Pancreas (tissue), 10 donors: ENCODE measurements around the gene TWSG1. TPM values are rescaled to one million over a fixed set of nuclear protein-coding genes. Genes with fewer than 3 reads are reported as not detected.
"Not testable (repeated sequence)": the region's sequence is repeated elsewhere in the genome, so short reads cannot be mapped to it uniquely, and the experiment has no call there.

Source experiments
- ATAC-seq, 4 donors: fragments of 200-7000 bp; cut with Tn5 transposase; one replicate each; pipeline versions ENCODE4 v1.8.0 to v1.9.1; 2020; ENCODE audit warnings: mild to moderate bottlenecking in 4 of 4, moderate library complexity in 4 of 4
- DNase-seq, 6 donors: peaks; one replicate each; pipeline ENCODE4 v3.0.0-alpha.2; 2020
- FAIRE-seq: peaks from 2 replicates; lab custom pipeline; 2012; peaks lifted over from hg19 to GRCh38; lab: Jason Lieb, UNC
- H3K27ac ChIP-seq, 4 donors: fragments of 200-600 bp; sonication (generic); 1 replicate in 3 of 4; 2 replicates in 1 of 4; pipeline versions ENCODE4 v1.5.0 to v1.8.0; 2020
- H3K27me3 ChIP-seq, 4 donors: fragments of 200-600 bp; one replicate each; pipeline ENCODE4 v1.8.0; 2021
- H3K36me3 ChIP-seq, 3 donors: fragments of 200-600 bp; sonication (generic) in 1 of 3; one replicate each; pipeline versions ENCODE4 v1.5.0 to v1.8.0; 2020 to 2021
- H3K4me1 ChIP-seq, 3 donors: fragments of 200-600 bp; one replicate each; pipeline ENCODE4 v1.8.0; 2021
- H3K4me3 ChIP-seq, 4 donors: fragments of 200-600 bp; sonication (generic) in 2 of 4; one replicate each; pipeline versions ENCODE4 v1.5.0 to v1.8.0; 2020 to 2021
- H3K9me3 ChIP-seq, 4 donors: fragments of 200-600 bp; one replicate each; pipeline ENCODE4 v1.8.0; 2021
- WGBS, 2 donors: extraction: QIAGEN DNeasy Blood & Tissue Kit; methylation state at CpG; one replicate each; pipeline ENCODE4 v1.1.7; 2013; 5-methylcytosine and 5-hydroxymethylcytosine counted together
- intact Hi-C, 3 donors: fragments of 100-400 bp; cut with DNase I; formaldehyde crosslinking; loops; one replicate each; pipeline versions ENCODE4 v1.11.1 to v1.14.2; 2022
- polyA plus RNA-seq, 2 donors: library from polyadenylated mRNA; stranded (reverse); fragments of 200-250 nt; gene quantifications; one replicate each; pipeline ENCODE4 v1.2.3, GENCODE V29; 2013
- total RNA-seq, 6 donors: library from RNA; stranded (reverse); fragmentation: NEBNext Ultra II Directional in 4 of 6; extraction: Animal tissue kit (Norgen Biotek cat#: 25700) in 4 of 6; gene quantifications; one replicate each; pipeline versions ENCODE4 v1.2.1 to v1.2.4, GENCODE V29; 2021 to 2023
- TF ChIP-seq, protein P1 (sequence below), 4 donors: fragments of 200-600 bp; sonication (generic) in 3 of 4; IDR thresholded peaks; one replicate each; pipeline versions ENCODE4 v1.5.0 to v1.8.0; 2021; ENCODE audit warnings: antibody characterized with exemption in 4 of 4
- donor health status: healthy with polysubstance abuse.
- donor health status: DM: no; HTN: no; CAD: no; lungs with moderate emphysema.
- donor health status: DM: no; HTN: no; CAD: no.
- donor health status: control.
- donor health status: control.
- donor health status: Bipolar disorder and iron deficiency.
- donor health status: DM: yes; HTN: yes; CAD: no.
- donor health status: DM: no; HTN: no; CAD: no.
- donor health status: DM: no; HTN: no; CAD: no.
- donor health status: DM: yes; HTN: yes; CAD: no.

The TWSG1 gene
- total and polyA plus RNA-seq, 8 donors: 2.5 to 13.7 (median 6.1) TPM

DNA sequence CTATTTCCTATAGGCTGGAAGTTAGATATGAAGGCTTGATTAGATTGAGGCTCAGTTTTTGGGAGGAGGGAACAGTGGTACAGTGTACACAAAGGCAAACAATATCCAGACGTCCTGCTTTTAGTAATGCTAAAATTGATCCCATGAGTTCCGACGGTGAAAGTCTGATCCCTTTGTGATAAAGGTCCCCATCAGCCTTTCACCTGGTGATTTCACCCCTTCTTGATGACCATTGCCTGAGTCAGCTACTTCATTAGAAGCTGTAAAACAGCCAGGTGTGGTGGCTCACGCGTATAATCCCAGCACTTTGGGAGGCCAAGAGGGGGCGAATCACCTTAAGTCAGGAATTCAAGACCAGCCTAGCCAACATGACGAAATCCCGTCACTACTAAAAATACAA is 29.7 kb downstream of the TWSG1 start:
- intact Hi-C loops: no loop called here
- DNase-seq (no peak), ATAC-seq (no peak), FAIRE-seq (no peak)
- H3K27ac ChIP-seq: no peak overlapping the region
- no peak overlapping the region for H3K4me3 ChIP-seq
- no peaks in the 10 kb centered on the region for H3K27me3 ChIP-seq
- TF ChIP-seq, protein P1, sequence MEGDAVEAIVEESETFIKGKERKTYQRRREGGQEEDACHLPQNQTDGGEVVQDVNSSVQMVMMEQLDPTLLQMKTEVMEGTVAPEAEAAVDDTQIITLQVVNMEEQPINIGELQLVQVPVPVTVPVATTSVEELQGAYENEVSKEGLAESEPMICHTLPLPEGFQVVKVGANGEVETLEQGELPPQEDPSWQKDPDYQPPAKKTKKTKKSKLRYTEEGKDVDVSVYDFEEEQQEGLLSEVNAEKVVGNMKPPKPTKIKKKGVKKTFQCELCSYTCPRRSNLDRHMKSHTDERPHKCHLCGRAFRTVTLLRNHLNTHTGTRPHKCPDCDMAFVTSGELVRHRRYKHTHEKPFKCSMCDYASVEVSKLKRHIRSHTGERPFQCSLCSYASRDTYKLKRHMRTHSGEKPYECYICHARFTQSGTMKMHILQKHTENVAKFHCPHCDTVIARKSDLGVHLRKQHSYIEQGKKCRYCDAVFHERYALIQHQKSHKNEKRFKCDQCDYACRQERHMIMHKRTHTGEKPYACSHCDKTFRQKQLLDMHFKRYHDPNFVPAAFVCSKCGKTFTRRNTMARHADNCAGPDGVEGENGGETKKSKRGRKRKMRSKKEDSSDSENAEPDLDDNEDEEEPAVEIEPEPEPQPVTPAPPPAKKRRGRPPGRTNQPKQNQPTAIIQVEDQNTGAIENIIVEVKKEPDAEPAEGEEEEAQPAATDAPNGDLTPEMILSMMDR (IDR thresholded peaks at IDR 0.05): no peak
- H3K36me3 ChIP-seq: no peaks in the 10 kb centered on the region
- 88 to 90% methylated on average over 8 of the region's 8 CpGs for WGBS, 2 donors
- no peaks in the 10 kb centered on the region for H3K4me1 ChIP-seq
- no peaks in the 10 kb centered on the region for H3K9me3 ChIP-seq

DNA sequence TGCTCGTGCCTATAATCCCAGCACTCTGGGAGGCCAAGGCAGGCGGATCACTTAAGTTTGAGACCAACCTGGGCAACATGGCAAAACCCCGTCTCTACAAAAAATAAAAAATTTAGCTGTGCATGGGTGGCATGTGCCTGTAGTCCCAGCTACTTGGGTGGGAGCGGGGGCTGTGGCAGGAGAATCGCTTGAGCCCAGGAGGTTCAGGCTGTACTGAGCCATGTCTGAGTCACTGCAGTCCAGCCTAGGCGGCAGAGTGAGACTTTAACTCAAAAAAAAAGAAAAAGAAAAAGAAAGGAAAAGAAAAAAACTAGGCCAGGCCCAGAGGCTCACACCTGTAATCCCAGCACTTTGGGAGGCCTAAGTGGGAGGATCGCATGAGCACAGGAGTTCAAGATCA is 30.8 kb downstream of the TWSG1 start:
- TF ChIP-seq, protein P1 (IDR thresholded peaks at IDR 0.05): no peak
- no peak for ATAC-seq
- DNase-seq: no peak
- intact Hi-C loops: no loop called here
- H3K27me3 ChIP-seq: no peaks in the 10 kb centered on the region
- WGBS, 2 donors: 95% methylated on average over 7 of the region's 7 CpGs
- H3K9me3 ChIP-seq: no peaks in the 10 kb centered on the region
- no peaks in the 10 kb centered on the region for H3K4me1 ChIP-seq
- H3K4me3 ChIP-seq: no peak overlapping the region
- no peak for FAIRE-seq
- no peaks in the 10 kb centered on the region for H3K36me3 ChIP-seq
- H3K27ac ChIP-seq: no peak overlapping the region

DNA sequence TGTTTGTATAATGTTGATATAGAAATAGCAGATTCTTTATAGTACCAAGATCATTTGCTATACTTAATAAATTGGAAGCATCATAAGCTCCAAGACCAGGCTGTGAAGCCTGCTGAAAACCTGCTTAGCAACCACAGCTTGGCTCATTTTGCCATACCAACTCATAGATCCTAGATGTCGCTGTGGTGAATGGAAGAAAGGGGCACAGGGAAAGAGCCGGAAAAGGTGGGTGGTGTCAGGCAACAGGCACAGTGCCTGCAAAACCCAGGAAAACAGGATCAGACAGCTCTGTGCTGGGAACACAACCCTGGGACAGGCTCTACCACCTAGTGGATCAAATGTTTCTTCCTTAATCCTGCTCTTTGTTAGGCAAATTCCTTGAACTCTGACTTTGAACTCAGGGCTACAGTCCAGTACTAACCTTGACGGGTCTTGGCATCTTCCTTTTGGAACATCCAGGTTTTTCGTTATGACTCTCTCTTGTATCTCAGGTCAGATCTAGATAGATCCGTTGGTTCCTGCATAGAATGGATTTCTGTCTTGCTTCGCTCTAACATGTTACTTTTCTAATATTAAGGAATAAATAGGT is 31.6 kb downstream of the TWSG1 start:
- Histone ChIP-seq H3K9me3 (no peaks in the 10 kb centered on the region), H3K27ac (peak overlapping the region in 1 of 4 donors; percentile 17), H3K36me3 (no peaks in the 10 kb centered on the region), H3K4me3 (no peak overlapping the region), H3K4me1 (no peaks in the 10 kb centered on the region), H3K27me3 (no peaks in the 10 kb centered on the region)
- intact Hi-C loops: no loop called here
- ATAC-seq (peak in 3 of 4 donors; percentile 86 to 96 (median 90)), FAIRE-seq (no peak), DNase-seq (peak in 4 of 6 donors; percentile 13 to 43 (median 29))
- TF ChIP-seq, protein P1 (IDR thresholded peaks at IDR 0.05): peak in 1 of 4 donors; percentile 11
- WGBS, 2 donors: 35 to 36% methylated on average over 6 of the region's 6 CpGs

DNA sequence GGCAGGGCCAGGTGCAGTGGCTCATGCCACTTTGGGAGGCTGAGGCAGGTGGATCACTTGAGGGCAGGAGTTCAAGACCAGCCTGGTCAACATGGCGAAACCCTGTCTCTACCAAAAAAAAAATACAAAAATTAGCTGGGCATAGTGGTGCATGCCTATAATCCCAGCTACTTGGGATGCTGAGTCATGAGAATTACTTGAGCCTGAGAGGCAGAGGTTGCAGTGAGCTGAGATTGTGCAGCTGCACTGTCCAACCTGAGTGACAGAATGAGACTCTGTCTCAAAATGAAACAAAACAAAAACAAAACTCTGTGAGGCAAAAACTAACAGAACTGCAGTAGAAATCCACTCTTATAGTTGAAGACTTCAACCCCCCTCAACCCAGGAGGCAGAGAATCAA is 38.7 kb downstream of the TWSG1 start:
- ATAC-seq, H3K27ac ChIP-seq, intact Hi-C loops, FAIRE-seq, DNase-seq, H3K9me3 ChIP-seq, H3K4me1 ChIP-seq, H3K27me3 ChIP-seq, H3K36me3 ChIP-seq, H3K4me3 ChIP-seq: not testable (repeated sequence)
- 93 to 100% methylated on average over 1 of the region's 1 CpG for WGBS, 2 donors

DNA sequence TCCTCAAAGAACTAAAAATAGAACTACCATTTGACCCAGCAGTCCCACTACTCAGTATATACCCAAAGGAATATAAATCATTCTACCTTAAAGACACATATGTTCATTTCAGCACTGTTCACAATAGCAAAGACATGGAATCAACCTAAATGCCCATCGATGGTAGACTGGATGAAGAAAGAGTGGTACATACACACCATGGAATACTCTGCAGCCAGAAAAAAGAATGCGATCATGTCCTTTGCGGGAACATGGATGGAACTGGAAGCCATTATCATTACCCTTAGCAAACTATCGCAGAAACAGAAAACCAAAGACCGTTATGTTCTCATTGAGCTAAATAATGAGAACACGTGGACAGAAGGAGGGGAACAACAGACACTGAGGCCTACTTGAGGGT is 44.5 kb downstream of the TWSG1 start:
- Histone ChIP-seq H3K36me3 (no peaks in the 10 kb centered on the region), H3K27ac (no peak overlapping the region), H3K9me3 (no peaks in the 10 kb centered on the region), H3K4me3 (no peak overlapping the region), H3K4me1 (no peaks in the 10 kb centered on the region), H3K27me3 (no peaks in the 10 kb centered on the region)
- ATAC-seq (no peak), FAIRE-seq (no peak), DNase-seq (no peak)
- intact Hi-C loops: no loop called here
- WGBS, 2 donors: 95 to 98% methylated on average over 6 of the region's 6 CpGs
- TF ChIP-seq, protein P1 (IDR thresholded peaks at IDR 0.05): no peak
